Measurements from ENCODE around the gene DTX3.
"Not testable (repeated sequence)": the region's sequence is repeated elsewhere in the genome, so short reads cannot be mapped to it uniquely, and the experiment has no call there.

The DTX3 gene, protein sequence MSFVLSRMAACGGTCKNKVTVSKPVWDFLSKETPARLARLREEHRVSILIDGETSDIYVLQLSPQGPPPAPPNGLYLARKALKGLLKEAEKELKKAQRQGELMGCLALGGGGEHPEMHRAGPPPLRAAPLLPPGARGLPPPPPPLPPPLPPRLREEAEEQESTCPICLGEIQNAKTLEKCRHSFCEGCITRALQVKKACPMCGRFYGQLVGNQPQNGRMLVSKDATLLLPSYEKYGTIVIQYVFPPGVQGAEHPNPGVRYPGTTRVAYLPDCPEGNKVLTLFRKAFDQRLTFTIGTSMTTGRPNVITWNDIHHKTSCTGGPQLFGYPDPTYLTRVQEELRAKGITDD

GRCh38 chr12:57604454-57604991 is at the start of gene DTX3:
DTX3 (plus strand) TSS chr12:57604824; CDS start chr12:57606518, 1,694 bp downstream.
- DNase-seq, result peak; percentile 76

- no peak for DNase-seq
Measured at GRCh38 chr12:57554897-57555296, 49.7 kb upstream of the DTX3 start.

DNA sequence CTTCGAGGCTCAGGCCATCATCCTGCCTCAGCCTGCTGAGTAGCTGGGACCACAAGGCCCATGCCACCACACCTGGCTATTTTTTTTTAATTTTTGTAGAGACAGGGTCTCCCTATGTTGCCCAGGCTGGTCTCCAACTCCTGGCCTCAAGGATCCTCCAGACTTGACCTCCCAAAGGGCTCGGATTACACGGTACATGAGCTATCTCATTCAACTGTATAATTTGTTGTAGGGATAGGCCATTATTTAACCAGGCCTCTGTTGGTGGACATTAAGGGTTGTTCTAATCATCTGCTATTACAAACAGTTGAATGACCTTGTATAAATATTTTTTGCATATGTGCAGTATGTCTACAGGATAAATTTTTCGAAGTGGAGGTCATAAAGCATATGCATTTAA is 45.8 kb upstream of the DTX3 start:
- no peak for DNase-seq

- no peak for DNase-seq
Measured at GRCh38 chr12:57560516-57560915, 44.1 kb upstream of the DTX3 start.

DNA sequence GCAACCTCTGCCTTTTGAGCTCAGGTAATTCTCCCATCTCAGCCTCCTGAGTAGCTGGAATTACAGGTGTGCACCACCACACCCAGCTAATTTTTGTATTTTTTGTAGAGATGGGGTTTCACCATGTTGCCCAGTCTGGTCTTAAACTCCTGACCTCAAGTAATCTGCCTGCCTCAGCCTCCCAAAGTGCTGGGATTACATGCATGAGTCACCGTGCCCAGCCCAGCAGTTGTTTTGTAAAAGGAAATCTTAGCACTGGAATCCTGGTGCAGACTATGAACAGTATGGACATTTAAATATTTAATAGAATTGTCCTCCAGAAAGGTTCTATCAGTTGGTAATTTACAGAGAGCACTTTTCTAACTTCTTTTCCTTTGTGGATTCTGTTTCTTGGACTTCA is 43.5 kb upstream of the DTX3 start:
- DNase-seq, result not testable (repeated sequence)

- no peak for DNase-seq
Measured at GRCh38 chr12:57563358-57563757, 41.3 kb upstream of the DTX3 start.

DNA sequence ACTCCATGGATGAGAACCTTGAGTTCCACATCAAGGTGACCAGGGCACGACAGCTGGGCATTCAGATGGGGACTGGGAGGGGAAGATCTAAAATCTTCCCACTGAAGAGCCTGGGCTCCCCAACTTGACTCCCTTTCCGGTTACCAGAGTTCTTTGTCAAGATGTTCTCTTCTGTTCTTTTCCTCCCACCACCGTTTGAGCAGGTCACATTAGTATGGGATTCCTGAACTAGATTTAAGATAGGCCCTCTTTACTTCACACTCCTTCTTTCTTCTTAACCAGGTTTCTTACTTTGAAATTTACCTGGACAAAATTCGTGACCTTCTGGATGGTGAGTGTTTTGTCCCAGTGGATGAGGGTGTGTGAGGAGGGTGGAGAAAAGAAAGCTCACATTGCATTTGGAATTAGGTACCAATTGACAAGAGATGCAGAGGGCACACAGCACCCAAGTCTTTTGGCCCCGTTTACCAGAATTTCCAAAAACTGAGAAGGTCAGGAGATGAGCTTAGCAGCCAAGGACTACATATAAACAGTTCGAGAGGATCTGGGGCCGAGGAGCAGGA is 40.4 kb upstream of the DTX3 start:
- no peak for DNase-seq

- DNase-seq, result no peak
Measured at GRCh38 chr12:57568838-57569237, 35.8 kb upstream of the DTX3 start.

- DNase-seq, result no peak
Measured at GRCh38 chr12:57569858-57570257, 34.8 kb upstream of the DTX3 start.

GRCh38 chr12:57570438-57570837 is 34.2 kb upstream of the DTX3 start:
- DNase-seq, result not testable (repeated sequence)

GRCh38 chr12:57571926-57572762 is 32.5 kb upstream of the DTX3 start:
- DNase-seq, result no peak

DNA sequence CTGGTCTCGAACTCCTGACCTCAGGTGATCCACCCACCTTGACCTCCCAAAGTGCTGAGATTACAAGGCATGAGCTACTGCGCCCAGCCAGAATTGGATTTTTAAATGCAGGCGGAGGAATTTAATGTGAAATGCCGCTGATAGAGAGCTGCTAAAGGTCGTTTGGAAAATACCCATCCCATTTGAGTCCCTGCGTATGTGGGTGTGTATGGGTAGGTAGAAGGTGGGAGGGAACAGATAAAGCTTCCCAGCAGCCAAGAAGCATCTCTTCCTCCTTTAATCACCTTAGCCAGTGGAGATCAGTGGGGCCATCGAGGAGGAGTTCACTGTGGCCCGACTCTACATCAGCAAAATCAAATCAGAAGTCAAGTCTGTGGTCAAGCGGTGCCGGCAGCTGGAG is 29.8 kb upstream of the DTX3 start:
- no peak for DNase-seq

GRCh38 chr12:57575771-57576612 is 28.6 kb upstream of the DTX3 start:
- no peak for DNase-seq

DNA sequence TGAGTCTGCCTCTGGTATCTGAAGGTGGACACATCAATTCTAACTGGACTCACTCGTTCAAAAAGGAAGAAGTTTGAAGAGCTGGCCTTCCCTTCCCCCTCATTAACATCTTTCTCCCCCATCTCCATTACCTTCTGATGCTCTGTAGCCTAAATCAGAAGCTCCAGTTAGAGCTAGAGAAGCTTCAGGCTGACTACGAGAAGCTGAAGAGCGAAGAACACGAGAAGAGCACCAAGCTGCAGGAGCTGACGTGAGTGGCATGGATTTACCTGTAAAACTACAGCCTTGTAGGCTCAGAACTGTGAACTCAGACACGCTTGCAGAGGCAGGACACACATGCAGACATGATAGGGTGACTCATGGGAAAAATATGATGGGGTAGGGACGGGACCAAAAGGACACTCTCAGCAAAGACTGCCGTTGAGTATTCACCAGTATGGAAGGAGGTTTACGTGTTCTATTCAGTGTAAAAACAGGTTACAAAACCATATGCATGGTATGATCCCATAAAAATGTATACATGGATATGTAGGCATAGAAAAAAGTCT is 27.9 kb upstream of the DTX3 start:
- no peak for DNase-seq

DNA sequence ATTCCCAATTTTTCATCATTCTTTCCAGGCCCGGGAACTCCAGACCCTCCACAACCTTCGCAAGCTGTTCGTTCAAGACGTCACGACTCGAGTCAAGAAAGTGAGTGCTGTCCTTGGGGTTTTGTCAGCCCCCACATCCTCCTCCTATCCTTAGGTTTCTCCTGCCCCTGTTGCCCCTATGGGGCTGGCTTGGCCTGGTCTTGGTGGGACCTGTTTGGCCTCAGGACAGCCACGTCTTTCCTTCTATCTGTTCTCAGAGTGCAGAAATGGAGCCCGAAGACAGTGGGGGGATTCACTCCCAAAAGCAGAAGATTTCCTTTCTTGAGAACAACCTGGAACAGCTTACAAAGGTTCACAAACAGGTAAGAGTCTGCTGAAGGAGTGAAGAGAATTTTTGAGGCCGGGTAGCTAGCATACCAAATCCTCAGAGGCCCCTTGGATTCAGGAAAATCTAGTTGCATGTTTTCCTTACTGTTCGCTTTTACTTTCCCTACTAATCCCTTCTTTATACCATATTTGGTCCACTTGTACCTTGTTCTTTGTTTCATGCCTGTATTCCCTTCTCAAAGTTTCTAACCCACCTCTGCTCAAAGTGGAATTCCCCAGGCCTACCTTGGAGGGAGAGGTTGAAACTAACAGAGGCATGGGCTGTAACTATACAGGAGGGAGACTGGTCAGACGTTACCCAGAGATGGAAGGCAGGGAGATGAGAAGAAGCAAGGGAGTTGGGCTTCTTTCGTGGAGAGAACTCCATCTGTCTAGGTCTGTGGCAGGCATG is 26.5 kb upstream of the DTX3 start:
- no peak for DNase-seq

- no peak for DNase-seq
Measured at GRCh38 chr12:57579011-57579410, 25.6 kb upstream of the DTX3 start.

GRCh38 chr12:57579677-57580465 is 24.8 kb upstream of the DTX3 start:
- no peak for DNase-seq

GRCh38 chr12:57580466-57580795 is 24.2 kb upstream of the DTX3 start:
- no peak for DNase-seq

DNA sequence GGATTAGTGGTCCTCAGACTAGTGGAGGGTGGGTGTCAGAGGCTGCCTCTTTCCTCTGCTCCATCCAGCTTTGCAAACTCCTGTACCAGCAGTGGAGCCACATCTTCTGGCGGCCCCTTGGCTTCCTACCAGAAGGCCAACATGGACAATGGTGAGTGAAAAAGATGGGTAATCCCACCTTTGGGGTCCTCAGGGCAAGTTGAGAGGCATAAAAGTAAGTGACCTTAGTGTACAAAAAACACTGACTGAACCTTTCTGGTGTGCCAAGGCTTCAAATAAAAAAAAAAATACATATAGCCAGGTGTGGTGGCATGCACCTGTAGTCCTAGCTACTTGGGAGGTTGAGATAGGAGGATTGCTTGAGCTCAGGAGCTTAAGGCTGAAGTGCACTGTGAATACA is 22.8 kb upstream of the DTX3 start:
- no peak for DNase-seq

- DNase-seq, result no peak
Measured at GRCh38 chr12:57582440-57582839, 22.2 kb upstream of the DTX3 start.
